Measurements from ENCODE around the gene GBA2. TPM values are rescaled to one million over a fixed set of nuclear protein-coding genes. Genes with fewer than 3 reads are reported as not detected.
A peak's percentile ranks its signal among the peaks of the same experiment; 100 is the strongest.

GBA2 gene
- total RNA-seq, 2 donors from 2014 or later = 64.1 to 76.3 TPM

DNA sequence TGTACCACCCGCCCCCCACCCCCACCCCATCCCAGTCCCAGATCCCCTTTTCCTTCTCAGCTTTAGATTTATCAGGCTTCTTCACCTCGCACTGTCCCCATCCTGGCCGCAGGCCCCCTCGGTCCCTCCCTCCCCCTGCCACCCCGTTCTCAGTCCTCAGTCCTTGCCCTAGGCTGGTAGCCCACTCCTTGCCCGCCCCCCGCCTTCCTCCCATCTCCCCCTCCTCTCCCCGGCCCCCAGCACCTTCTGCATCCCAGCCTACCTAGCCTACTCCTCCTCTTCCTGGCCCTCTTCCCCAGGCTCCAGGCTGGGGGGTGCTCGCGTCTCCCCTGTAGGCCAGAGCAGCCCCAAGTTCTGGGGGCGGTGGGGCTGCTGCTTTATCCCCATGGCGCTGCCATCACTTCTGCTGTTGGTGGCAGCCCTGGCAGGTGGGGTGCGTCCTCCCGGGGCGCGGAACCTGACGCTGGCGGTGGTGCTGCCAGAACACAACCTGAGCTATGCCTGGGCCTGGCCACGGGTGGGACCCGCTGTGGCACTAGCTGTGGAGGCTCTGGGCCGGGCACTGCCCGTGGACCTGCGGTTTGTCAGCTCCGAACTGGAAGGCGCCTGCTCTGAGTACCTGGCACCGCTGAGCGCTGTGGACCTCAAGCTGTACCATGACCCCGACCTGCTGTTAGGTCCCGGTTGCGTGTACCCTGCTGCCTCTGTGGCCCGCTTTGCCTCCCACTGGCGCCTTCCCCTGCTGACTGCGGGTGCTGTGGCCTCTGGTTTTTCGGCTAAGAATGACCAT lies 43.2 kb upstream of the GBA2 start:
- Histone ChIP-seq H3K4me3 (peak overlapping the region; percentile 58 to 66), H3K4me1 (peaks cover 0 to 41% of the 10 kb centered on the region in 2 donors), H3K36me3 (no peaks in the 10 kb centered on the region), H3K9me3 (no peaks in the 10 kb centered on the region), H3K27ac (peak overlapping the region; percentile 74 to 86), H3K27me3 (no peaks in the 10 kb centered on the region)
- TF ChIP-seq, protein P1, sequence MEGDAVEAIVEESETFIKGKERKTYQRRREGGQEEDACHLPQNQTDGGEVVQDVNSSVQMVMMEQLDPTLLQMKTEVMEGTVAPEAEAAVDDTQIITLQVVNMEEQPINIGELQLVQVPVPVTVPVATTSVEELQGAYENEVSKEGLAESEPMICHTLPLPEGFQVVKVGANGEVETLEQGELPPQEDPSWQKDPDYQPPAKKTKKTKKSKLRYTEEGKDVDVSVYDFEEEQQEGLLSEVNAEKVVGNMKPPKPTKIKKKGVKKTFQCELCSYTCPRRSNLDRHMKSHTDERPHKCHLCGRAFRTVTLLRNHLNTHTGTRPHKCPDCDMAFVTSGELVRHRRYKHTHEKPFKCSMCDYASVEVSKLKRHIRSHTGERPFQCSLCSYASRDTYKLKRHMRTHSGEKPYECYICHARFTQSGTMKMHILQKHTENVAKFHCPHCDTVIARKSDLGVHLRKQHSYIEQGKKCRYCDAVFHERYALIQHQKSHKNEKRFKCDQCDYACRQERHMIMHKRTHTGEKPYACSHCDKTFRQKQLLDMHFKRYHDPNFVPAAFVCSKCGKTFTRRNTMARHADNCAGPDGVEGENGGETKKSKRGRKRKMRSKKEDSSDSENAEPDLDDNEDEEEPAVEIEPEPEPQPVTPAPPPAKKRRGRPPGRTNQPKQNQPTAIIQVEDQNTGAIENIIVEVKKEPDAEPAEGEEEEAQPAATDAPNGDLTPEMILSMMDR (IDR thresholded peaks at IDR 0.05) = no peak
- DNase-seq (ENCODE audit: low spot score) = no peak

DNA sequence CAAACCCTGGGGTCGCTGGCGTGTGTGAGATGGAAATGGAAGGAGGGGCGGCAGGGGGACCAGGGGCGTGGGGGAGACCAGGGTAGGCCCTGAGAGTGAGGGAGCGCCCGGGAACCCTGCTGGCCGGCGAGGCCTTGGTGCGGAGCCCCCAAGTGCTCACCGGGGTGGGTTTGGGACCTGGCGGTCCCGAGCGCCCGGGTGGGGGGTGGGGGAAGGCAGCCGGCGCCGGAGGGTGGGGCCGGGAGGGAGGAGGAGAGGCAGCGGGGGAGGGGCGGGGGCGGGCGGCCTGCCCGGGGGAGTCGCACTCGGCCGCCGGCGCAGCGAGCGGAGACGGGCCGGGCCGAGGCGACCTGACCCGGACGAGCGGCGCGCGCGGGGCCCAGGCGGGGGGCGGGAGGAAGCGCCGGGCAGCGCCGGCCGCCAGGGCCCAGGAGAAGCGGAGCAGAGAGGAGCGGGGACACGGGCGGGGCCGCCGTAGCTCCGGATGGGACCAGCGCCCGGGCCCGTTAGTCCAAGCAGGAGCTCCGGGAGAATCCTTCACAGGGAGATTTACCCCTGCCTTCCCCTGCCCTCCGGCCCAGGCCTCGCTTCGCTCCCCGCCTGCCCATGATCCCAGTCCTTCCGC lies 42.4 kb upstream of the GBA2 start, which contains the start of gene NPR2:
Gene NPR2 (plus strand): TSS at position 295 of the 625 bp plus-strand sequence. CDS start 818 bp downstream, outside the sequence.
- Histone ChIP-seq H3K27ac (peak within 1 kb of the TSS; percentile 74 to 86), H3K9me3 (no peaks in the 10 kb centered on the region), H3K27me3 (no peaks in the 10 kb centered on the region), H3K36me3 (no peaks in the 10 kb centered on the region), H3K4me3 (peak within 1 kb of the TSS; percentile 58 to 66), H3K4me1 (peaks cover 0 to 41% of the 10 kb centered on the region in 2 donors)
- DNase-seq (ENCODE audit: low spot score) = no peak
- TF ChIP-seq, protein P1 (IDR thresholded peaks at IDR 0.05) = no peak

DNA sequence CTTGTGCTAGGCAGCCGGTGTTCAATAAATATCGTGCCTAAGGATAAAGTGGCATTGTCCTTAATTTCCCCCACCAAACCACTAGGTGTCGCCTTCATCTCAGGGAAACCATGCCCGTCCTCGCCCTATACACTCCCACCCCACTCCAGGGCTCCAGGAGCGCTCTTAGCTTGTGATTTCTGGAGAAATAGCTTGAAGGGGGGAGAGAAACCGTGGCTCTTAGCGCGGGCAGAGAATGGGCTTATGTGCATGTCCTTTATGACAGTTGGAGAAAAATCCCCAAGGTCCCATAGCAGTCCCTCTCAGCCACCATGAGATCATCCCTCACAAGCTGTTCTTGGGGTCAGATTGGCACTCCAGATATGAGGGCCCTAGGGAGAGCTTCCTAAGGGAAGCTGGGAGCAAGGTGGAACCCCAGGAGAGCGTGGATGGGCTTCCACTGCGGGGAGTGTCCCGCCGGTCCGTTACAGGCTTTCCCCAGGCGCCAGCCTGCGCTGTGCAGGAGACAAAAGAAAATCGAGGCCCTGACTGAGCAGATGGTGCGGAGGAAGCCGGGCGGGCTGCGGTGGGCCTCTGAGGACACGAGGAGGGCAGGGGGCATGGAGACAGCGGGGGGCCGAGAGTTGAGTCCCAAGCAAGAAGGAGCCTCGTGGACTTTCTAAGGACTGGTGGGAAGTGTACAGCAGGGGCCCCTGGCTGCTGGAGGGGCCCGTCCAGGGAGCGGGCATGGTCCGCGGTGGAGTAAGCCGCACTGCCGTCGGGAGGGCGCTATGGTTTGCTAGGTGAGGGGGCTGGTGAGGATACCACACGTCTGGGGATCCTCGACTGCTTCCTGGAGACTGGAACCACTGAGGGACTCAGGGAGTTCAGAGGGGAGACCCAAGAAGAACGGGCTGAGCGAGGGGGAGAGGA lies 41.6 kb upstream of the GBA2 start:
- H3K27ac ChIP-seq = peak overlapping the region; percentile 74 to 86
- no peaks in the 10 kb centered on the region for H3K27me3 ChIP-seq
- H3K4me1 ChIP-seq = peaks cover 0 to 41% of the 10 kb centered on the region in 2 donors
- no peaks in the 10 kb centered on the region for H3K36me3 ChIP-seq
- H3K4me3 ChIP-seq = peak overlapping the region; percentile 58 to 66
- H3K9me3 ChIP-seq = no peaks in the 10 kb centered on the region
- TF ChIP-seq, protein P1 (IDR thresholded peaks at IDR 0.05) = peak; percentile 67 to 91
- peak; percentile 81 for DNase-seq (ENCODE audit: low spot score)

DNA sequence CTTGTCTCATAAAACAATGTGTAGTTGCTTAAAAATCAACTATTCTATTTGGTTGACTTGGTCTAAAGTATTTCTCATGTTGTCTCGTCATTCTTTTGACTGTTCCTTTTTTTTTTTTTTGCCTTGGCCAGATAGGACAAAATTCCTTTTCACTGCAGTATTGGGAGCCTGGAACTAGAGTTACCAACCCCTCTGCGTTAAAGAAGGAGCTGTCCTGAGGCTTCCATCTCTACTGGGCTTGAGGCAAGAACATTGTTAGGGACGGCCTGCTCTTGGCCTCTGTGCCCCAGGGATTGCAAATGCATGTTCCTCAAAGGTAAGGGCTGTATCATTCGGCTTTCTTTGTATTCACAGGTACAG lies 41.0 kb upstream of the GBA2 start:
- Histone ChIP-seq H3K9me3 (no peaks in the 10 kb centered on the region), H3K27ac (no peak overlapping the region), H3K27me3 (no peaks in the 10 kb centered on the region), H3K4me1 (peaks cover 0 to 41% of the 10 kb centered on the region in 2 donors), H3K36me3 (no peaks in the 10 kb centered on the region), H3K4me3 (no peak overlapping the region)
- TF ChIP-seq, protein P1 (IDR thresholded peaks at IDR 0.05) = no peak
- no peak for DNase-seq (ENCODE audit: low spot score)

DNA sequence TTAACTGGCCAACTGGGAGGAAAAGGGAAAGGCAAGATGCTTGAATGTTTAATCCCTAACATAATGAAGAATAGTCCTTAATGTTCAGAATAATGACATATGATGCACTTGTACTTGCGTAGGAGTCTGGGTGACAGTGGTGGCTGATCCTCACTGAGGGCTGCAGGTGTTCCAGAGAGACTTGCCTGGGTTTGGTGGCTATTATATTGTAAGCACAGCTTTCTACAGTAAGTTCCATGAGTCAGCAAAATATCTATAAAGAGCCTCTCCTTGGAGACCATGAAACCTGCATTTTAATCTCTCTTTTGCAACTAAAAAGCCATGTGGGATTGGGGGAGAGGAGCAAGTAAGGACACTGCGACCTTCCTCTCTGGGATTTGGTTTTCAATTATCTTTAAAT lies 40.5 kb upstream of the GBA2 start:
- H3K4me1 ChIP-seq = peaks cover 0 to 39% of the 10 kb centered on the region in 2 donors
- no peaks in the 10 kb centered on the region for H3K27me3 ChIP-seq
- TF ChIP-seq, protein P1 (IDR thresholded peaks at IDR 0.05) = no peak
- H3K4me3 ChIP-seq = no peak overlapping the region
- H3K36me3 ChIP-seq = no peaks in the 10 kb centered on the region
- DNase-seq (ENCODE audit: low spot score) = no peak
- no peak overlapping the region for H3K27ac ChIP-seq
- H3K9me3 ChIP-seq = no peaks in the 10 kb centered on the region

Measured in right atrium auricular region (tissue), 2 donors.